Suprapubic skin (tissue), 4 donors: ENCODE data around the gene C1orf167. TPM values are rescaled to one million over a fixed set of nuclear protein-coding genes. Genes with fewer than 3 reads are reported as not detected.

ENCODE experiments used
- DNase-seq, 2 donors: peaks; one replicate each; pipeline ENCODE4 v3.0.0-alpha.2; 2019; ENCODE audit warnings: low spot score in 2 of 2
- H3K27ac ChIP-seq: fragments of 200-600 bp; sonication (generic); one replicate; pipeline ENCODE4 v1.5.1; 2019
- H3K27me3 ChIP-seq: fragments of 200-600 bp; sonication (generic); one replicate; pipeline ENCODE4 v1.5.1; 2019
- H3K36me3 ChIP-seq: fragments of 200-600 bp; sonication (generic); one replicate; pipeline ENCODE4 v1.5.1; 2019
- H3K4me1 ChIP-seq: fragments of 200-600 bp; sonication (generic); one replicate; pipeline ENCODE4 v1.5.1; 2019
- H3K4me3 ChIP-seq: fragments of 200-600 bp; sonication (generic); one replicate; pipeline ENCODE4 v1.5.1; 2019; ENCODE audit warnings: mild to moderate bottlenecking
- H3K9me3 ChIP-seq: fragments of 200-600 bp; sonication (generic); one replicate; pipeline ENCODE4 v1.5.1; 2019
- EP300 ChIP-seq: sonication (generic); formaldehyde crosslinking; IDR thresholded peaks from one replicate; pipeline ENCODE4 v1.6.1; 2017; ENCODE audit warnings: antibody characterized with exemption
- POLR2A ChIP-seq, 2 donors: fragments of 450-650 bp; IDR thresholded peaks; one replicate each; pipeline ENCODE4 v1.6.1; 2017; ENCODE audit warnings: antibody characterized with exemption in 2 of 2, mild to moderate bottlenecking in 2 of 2, moderate library complexity in 2 of 2
- POLR2AphosphoS5 ChIP-seq, 3 donors: sonication (generic); formaldehyde crosslinking; IDR thresholded peaks; one replicate each; pipeline ENCODE4 v1.6.1; 2017; ENCODE audit warnings: antibody characterized with exemption in 3 of 3
- WGBS: methylation state at CpG from one replicate; pipeline ENCODE4 v1.1.5; 2018; 5-methylcytosine and 5-hydroxymethylcytosine counted together
- total RNA-seq, 4 donors: library from RNA; depleted of rRNA; stranded (reverse); fragments of >200 nt; gene quantifications; one replicate each; pipeline ENCODE4 v1.1.0, GENCODE V29; 2016
- TF ChIP-seq, protein P1 (sequence below), 2 donors: fragments of 200-600 bp in 1 of 2; fragments of 450-650 bp in 1 of 2; sonication (generic) in 1 of 2; IDR thresholded peaks; one replicate each; pipeline ENCODE4 v1.5.1; 2016 to 2019; ENCODE audit warnings: antibody characterized with exemption in 2 of 2, mild to moderate bottlenecking in 1 of 2, moderate library complexity in 1 of 2

The C1orf167 gene
- total RNA-seq, 4 donors from 2014 or later = 1.1 to 6.1 TPM; not detected in 2

DNA sequence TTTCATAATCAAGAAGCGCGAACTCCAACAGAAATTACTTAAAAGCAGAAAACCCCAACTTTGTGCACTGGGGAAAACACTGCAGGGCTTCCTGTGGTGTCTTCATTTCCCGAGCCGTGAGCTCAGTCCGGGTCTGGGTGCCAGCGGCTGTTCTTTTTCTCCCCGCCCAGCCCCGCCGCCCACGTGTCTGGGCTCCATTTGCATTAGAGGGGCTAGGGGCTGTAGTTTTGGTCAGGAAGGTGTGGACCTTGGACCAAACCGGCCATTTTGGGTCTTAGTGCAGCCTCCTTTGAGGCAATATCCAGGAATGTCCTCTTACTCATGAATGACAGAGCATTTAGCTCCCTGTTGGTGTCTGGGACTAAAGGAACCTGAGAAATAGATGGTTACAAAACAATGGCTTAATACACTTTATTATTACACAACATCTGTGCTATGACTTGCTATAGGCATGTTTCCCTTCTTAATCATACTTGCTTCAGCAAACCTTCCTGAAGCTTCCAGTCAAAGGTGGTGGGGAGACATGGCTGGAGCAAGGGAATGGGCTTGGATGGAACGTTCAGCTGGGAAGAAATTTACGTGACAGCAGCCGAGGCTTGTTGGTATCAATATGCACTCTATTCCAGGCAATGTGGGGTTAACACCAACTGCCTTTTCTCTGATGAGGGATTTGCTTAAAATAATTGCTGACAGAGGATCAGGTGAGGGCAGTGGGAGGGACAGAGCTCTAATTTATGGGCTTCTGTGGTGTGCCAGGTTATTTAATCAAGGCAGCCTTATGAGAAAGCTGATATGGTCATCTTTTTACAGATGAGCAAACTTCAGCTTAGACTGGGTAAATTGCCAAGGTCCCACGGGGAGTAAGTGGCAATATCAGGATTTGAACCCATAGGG is 25.0 kb upstream of the C1orf167 start:
- H3K27me3 ChIP-seq = no peaks in the 10 kb centered on the region
- H3K4me3 ChIP-seq = peak overlapping the region; percentile 77
- DNase-seq = no peak
- no peaks in the 10 kb centered on the region for H3K9me3 ChIP-seq
- WGBS = 11% methylated on average over 15 of the region's 15 CpGs
- TF ChIP-seq EP300 = no peak
- peak in 1 of 3 donors; percentile 70 for TF ChIP-seq POLR2AphosphoS5 (IDR thresholded peaks at IDR 0.05)
- TF ChIP-seq POLR2A (IDR thresholded peaks at IDR 0.05) = no peak
- no peaks in the 10 kb centered on the region for H3K36me3 ChIP-seq
- peak overlapping the region; percentile 92 for H3K27ac ChIP-seq
- H3K4me1 ChIP-seq = peaks cover 57% of the 10 kb centered on the region

GRCh38 chr1:11738096-11738495 is 23.9 kb upstream of the C1orf167 start:
- no peaks in the 10 kb centered on the region for H3K36me3 ChIP-seq
- no peaks in the 10 kb centered on the region for H3K9me3 ChIP-seq
- TF ChIP-seq POLR2AphosphoS5 (IDR thresholded peaks at IDR 0.05) = no peak
- TF ChIP-seq, protein P1, sequence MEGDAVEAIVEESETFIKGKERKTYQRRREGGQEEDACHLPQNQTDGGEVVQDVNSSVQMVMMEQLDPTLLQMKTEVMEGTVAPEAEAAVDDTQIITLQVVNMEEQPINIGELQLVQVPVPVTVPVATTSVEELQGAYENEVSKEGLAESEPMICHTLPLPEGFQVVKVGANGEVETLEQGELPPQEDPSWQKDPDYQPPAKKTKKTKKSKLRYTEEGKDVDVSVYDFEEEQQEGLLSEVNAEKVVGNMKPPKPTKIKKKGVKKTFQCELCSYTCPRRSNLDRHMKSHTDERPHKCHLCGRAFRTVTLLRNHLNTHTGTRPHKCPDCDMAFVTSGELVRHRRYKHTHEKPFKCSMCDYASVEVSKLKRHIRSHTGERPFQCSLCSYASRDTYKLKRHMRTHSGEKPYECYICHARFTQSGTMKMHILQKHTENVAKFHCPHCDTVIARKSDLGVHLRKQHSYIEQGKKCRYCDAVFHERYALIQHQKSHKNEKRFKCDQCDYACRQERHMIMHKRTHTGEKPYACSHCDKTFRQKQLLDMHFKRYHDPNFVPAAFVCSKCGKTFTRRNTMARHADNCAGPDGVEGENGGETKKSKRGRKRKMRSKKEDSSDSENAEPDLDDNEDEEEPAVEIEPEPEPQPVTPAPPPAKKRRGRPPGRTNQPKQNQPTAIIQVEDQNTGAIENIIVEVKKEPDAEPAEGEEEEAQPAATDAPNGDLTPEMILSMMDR (IDR thresholded peaks at IDR 0.05) = no peak
- no peak for TF ChIP-seq EP300
- TF ChIP-seq POLR2A (IDR thresholded peaks at IDR 0.05) = no peak
- no peaks in the 10 kb centered on the region for H3K27me3 ChIP-seq
- H3K4me3 ChIP-seq = no peak overlapping the region
- H3K4me1 ChIP-seq = peaks cover 48% of the 10 kb centered on the region
- peak overlapping the region; percentile 92 for H3K27ac ChIP-seq
- 60% methylated on average over 2 of the region's 2 CpGs for WGBS
- DNase-seq = no peak

DNA sequence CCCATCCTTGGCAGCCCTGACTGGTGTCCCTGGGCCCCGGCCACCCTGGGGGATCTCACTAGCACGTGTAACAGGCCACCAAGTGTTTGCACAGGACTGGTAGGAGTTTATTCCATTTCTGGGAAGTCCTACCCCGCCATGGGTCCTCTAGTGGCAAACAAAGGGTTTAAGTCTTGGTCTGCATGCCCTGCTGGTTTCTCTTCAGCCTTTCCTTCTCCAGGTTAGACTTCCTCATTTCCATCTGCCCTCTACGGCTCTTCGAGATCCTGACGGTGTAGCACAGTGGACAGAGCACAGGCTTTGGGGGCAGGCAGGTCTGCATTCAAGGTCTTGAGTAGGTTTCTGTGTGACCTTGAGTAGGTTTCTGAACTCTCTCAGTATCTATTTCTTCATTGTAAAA is 23.2 kb upstream of the C1orf167 start:
- H3K27me3 ChIP-seq = no peaks in the 10 kb centered on the region
- WGBS = 80% methylated on average over 5 of the region's 6 CpGs
- no peak for DNase-seq
- no peak overlapping the region for H3K4me3 ChIP-seq
- no peak overlapping the region for H3K27ac ChIP-seq
- H3K36me3 ChIP-seq = no peaks in the 10 kb centered on the region
- H3K9me3 ChIP-seq = no peaks in the 10 kb centered on the region
- peaks cover 45% of the 10 kb centered on the region for H3K4me1 ChIP-seq
- TF ChIP-seq, protein P1 (IDR thresholded peaks at IDR 0.05) = no peak
- TF ChIP-seq POLR2AphosphoS5 (IDR thresholded peaks at IDR 0.05) (no peak), POLR2A (IDR thresholded peaks at IDR 0.05) (no peak), EP300 (no peak)

DNA sequence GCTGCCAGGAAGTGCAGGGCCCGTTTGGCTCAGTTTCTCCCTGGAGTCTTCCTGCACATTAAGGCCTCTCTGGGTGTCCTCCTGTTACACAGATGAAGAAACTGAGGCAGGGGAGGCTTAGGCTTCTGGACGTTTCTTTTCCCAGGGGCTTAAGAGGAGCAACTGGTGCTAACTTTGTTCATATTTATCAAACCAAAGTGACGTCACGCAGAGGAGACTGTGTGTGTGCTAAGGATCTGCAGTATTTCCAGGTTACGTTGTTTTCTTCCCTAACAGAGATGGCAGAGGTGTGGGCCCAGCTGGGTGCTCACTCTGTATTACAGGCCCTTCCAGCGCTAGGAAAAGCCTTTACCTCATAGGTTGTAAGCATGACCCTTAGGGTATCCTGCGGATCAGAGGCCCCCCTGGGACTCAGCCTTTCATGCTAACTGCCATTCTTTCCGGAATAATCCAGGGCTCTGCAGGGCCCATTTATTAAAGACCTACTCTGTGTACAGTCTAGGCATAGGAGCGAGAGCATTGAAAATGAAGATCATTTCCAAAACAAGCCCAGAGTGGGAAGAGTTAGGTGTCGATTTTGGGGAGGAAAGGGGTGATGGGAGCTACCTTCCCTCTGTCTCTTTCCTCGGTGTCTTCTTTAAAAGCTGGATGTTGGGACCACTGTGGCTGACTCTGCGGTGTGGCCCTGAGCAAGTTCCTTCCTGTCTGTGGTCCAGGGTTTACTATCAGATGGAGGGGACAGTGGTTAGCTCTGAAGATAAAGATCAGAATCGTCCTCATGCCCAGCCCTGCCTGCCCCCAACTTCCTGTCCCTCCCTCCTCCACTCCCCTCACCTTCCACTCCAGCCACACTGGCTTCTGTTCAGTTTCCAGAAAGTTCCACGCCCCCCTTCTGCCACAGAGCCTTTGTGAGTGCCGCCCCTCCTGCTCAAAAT is 21.5 kb upstream of the C1orf167 start:
- Histone ChIP-seq H3K4me1 (peaks cover 41% of the 10 kb centered on the region), H3K27me3 (no peaks in the 10 kb centered on the region), H3K36me3 (peaks cover 6% of the 10 kb centered on the region), H3K27ac (no peak overlapping the region), H3K9me3 (no peaks in the 10 kb centered on the region), H3K4me3 (no peak overlapping the region)
- WGBS = 56% methylated on average over 15 of the region's 15 CpGs
- no peak for DNase-seq
- TF ChIP-seq POLR2A (IDR thresholded peaks at IDR 0.05) (no peak), EP300 (no peak), POLR2AphosphoS5 (IDR thresholded peaks at IDR 0.05) (no peak)
- TF ChIP-seq, protein P1 (IDR thresholded peaks at IDR 0.05) = no peak

GRCh38 chr1:11741482-11741881 is 20.5 kb upstream of the C1orf167 start:
- 84% methylated on average over 4 of the region's 4 CpGs for WGBS
- H3K27me3 ChIP-seq = no peaks in the 10 kb centered on the region
- H3K27ac ChIP-seq = no peak overlapping the region
- H3K4me1 ChIP-seq = peaks cover 37% of the 10 kb centered on the region
- H3K9me3 ChIP-seq = no peaks in the 10 kb centered on the region
- H3K4me3 ChIP-seq = no peak overlapping the region
- no peak for DNase-seq
- peaks cover 15% of the 10 kb centered on the region for H3K36me3 ChIP-seq
- no peak for TF ChIP-seq POLR2A (IDR thresholded peaks at IDR 0.05)
- no peak for TF ChIP-seq EP300
- TF ChIP-seq POLR2AphosphoS5 (IDR thresholded peaks at IDR 0.05) = no peak
- TF ChIP-seq, protein P1 (IDR thresholded peaks at IDR 0.05) = no peak
